ENCODE measurements around the gene RASSF8.

The RASSF8 gene

DNA sequence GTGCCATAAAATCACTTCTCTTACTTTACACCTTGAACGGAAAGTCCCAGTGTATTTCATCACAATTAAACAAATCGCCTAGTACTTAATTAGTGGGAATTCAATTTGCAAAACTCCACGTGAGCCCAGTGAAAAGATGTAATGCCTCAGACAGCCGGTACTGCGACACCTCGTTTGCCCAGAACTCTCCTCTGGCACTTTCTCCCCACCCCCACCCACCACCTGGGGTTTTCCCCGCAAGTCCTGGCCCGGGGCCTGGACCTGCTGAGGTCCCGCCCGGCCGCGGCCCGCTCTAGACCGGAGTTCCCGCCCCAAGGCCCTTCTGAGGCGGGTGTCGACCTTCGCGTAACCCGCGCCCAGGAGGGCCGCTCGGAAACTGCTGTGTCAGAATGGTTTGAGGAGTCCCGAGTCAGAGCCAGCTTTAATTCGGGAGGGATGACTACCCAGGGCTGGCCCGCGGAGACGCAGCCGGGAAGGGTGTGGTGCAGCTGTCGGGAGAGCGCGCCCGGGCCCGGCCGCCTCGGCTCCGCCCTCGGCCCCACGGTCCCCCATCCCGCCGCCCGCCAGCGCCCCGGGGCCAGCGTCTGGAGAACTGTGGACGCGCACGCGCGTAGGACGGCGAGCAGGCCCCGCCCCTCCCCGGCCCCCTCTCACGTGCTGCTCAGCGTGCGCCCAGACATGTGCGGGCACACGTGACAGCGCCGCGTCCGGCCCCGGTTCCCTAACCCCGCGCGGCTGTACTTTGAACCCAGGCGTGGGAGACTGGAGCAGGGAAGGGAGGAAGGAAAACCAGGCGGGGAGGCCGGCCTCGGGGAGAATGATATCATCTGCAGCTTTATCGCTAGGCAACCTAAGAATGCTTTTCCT is 155.6 kb downstream of the RASSF8 start:
- peak; percentile 41 for DNase-seq

DNA sequence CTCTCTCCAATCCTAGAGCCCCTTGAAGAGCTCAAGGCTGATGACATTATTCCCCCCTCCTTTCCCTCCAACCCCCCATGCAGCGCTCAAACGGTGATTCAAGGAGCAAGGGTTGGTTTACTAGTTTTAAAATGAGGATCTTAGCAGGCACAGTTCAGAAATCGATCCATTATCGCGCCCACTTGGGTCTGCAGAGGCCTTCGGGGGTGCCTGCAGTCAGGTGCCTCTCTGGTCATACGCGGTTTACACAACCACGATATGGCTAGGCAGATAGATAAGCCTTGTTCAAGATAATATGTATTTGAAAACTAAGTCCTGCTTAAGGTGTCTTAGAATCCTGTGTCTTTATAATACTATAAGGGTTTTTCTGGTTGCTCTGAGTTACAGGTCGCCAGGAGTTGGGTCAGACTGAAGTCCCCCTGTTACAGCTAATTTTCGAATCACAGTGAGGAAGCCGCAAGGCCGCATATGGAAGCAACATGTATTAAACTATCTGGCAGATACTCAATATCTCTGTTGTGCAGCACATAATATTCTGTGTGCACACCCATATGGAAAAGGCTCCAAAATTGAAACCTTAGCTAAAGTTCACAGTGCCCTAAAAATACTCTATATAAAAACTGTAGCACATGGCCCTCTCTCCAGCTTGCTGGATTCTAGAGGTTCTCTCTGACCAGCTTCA is 156.4 kb downstream of the RASSF8 start:
- DNase-seq = no peak

DNA sequence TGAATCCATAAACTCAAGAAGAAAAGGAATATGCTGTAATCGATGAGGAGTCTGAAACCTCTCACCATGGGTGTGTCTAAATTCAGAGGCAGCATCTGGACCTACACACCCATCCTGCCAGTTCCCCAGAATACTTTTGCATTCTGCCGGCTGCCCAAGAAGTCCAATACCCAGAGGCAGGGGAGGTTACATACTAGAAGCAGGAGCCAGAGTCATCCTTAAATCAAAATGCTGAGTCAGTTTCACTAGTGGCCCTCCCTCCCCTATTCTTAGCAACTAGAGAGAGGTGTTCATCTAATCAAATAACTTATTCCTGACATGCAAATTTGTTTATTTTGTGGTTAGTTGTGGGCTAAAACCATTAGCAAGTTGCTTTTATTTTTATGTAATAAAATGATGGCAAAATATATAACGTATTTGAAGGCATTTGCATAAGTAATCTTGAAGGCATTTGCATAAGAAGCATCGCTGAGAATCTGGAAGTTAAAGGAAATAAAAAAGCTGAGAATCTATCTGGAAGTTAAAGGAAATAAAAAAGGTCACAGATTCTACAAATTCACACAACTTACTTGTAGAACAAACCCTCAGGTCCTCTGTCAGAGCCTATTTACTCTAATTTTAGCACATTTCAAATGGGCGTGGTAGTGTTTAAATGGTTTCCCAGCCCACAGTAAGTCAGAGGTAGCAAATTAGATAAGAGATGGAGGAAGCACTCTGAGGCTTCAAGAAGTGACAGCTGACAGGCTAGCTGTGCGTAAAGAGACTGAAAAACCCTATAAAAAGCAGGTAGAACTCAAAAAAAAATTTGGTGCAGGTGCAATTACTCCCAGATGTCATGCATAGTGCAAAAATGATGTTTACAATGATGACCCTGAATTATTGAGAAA is 158.6 kb downstream of the RASSF8 start:
- no peak for DNase-seq

DNA sequence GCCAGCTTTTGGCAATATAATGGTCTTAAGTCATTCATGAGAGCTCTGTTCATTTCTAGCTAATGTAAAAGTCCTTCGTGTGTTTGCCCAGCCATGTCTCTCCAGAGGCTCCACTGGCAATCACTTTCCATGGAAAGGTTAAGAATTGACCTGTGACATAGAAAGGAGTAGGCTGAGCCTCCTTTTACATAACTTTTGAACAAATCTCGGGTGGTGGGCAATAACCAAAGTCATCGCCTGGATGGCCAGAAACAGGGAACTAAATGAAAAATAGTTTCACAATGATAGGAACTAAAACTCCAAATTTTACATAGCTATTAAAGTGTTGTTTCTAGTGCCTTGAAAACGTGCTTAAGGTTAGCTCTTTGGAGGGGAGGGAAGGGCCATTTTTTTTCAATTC is 159.8 kb downstream of the RASSF8 start:
- no peak for DNase-seq

DNA sequence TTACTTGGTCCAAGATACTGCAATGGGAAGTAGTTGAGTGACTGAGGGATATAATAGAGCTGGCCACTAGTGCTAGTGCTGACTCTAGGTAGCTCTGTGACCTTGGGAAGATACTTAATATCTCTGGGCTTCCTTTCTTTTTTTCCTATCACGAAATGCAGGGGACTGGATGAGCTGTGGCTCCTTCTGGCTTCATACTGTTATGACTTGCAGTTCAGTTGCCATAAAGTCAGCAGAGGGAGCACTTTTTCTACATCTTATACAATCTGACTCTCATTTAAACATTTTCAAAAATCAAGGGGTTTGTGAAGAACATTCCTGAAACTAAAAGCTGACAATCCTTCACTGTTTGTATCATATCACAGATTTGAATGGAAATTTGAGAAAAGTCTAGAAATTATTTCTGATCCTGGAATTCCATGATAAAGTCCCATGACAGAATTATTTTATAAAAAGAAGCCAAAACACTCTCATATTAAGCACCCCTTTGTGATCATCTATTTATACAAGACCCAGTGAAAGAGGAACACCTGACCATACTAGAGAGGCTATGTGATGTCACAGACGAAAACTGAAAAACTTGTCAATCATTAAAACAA is 161.0 kb downstream of the RASSF8 start:
- DNase-seq = no peak

DNA sequence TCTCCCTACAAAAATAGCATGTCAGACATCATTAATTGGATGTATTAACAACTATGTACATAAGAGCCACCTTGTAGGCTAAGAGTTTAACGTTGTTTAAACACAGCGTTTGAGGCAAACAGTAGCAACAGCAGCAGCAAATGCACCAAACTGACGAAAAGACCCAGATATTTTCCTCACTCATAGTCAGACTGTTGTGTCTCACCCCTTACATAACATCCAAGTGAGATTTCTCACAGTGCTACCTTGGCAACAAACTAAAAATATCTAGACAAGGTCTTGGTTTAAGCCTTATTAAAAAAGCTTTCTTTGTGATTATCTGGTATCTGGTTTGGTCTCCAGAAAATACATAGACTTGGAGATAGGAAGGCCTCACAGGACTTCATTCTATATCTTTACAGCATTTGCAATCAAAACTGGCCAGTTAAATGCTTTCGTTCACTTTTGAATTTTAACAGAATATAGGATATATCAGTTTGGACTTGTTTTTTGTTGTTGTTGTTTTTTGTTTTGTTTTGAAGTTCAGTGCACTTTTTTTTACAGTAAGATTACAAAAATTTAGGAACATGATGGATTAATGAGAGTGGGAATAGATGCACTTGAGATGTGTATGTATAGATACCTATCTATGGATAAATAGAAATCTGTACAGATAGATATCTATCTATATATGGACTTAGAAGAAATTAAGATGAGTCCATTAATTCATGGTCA is 162.2 kb downstream of the RASSF8 start:
- DNase-seq = no peak

DNA sequence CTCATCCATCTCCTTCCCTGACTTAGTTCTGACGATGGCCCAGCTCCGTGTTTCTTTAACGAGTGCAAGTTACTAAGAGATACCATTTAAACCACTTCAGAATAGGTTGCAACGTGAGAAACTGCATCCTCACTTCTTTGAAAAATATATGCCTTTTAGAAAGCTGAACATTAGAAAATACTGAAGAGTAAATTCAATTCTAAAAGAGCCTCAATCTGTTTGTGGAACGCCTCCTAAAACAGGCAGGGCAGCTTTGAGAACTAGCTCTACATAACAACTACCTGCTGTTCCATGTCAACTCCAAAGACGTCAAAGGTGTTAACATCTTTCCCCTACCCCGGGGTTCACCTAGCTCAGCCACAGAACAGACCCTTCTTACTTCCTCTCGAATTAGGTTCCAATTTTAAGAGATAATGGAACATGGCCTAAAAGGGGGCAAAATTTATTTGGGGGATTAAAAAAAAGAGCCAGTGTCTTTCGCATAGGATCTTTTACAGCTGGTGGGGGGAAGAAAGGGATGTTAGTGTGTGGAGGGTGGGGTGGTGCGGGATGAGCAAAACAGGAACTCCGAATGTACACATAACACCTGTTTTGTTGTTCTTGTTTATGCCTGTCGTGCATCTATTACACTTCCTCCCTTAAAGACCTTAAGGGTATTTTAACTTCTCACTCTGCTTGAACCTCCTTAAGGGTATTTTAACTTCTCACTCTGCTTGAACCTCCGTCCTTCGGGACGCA is 163.0 kb downstream of the RASSF8 start:
- DNase-seq = no peak

DNA sequence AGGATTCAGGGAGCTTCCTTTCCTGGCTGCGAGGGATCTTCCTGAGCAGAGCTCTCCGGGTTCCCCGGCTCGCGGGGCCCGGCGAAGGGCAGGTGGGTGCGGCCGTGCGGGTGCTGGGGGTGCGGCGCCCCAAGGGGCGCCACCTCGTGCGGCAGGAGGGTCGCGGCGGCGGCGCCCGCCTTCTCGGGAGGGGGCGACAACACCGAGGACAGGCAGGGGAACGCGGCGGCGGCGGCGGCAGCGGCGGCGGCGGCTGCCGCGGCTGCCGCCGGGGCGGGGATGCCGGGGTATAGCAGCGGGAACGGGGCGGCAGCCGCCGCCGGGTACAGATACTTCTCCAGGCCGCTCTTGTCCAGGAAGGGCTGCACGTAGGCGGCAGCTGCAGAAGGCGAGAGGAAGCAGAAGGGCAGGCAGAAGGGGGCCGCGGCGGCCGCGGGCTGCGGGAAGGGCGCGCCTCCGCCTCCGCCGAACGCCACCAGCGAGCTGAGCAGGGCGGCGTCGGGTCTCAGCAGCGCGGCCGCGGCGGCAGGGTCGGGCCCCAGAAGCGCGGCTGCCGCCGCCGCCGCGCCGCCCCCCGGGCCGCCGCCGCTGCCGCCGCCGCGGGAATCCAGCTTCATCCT is 163.7 kb downstream of the RASSF8 start:
- DNase-seq = no peak

DNA sequence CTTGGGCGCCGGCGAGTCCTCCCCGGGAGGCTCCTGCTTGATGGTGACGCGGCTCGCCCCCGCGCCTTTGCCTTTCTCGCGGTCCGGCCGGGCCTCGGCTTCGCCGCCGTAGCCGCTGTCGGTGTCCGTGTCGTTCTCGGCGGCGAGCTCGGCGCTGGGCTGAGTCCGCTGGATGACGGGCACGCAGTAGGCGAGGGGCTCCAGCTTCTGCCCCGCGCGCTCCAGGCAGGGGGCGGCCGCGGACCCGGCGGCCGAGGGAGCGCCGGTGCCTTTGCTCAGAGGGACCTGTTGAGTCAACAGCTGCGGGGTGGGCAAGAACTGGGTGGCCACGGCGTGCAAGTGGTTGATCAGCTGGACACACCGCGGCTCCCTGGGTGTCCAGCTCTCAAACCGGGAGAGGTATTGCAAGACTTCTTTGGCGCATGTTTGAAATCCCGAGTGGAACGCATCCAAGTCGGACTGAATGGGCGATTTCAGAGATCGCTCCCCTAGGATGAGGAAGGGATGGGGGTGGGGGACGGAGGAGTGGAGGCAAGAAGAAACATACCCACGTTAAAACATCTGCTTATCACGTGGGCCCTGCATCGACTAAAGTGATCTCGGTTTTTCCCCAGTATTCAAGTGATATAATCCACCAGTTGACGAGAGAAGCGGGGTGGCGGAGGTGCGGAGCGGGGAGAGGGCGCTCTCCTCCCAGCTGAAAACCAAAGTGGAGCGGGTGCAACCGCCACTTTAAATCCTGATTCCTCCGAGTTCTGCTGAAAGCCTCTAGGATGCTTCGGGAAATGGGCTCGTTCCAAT is 164.4 kb downstream of the RASSF8 start:
- no peak for DNase-seq

DNA sequence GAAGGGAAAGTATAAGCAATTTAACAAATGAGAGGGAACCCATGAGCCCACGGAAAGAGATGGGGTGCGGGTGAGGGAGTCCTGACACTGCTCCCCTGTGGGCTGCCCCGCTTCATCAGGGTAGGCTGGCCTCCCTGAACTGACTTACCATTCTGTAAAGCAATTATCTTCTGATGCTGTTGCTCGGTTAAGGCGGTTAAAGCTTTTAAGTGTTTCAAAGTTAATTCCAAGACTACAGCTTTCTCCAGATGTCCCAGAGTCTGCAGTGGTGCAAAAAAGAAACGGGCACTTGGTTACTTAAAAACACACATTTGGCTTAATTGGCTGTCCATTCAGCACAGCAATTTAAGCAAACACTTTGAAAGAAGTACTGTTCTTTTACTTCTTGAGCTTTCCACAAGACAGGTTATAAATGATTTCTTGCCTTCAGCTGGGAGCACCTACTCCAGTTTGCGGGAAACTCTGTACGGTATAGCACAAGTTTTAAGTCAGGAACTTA is 165.0 kb downstream of the RASSF8 start:
- no peak for DNase-seq

DNA sequence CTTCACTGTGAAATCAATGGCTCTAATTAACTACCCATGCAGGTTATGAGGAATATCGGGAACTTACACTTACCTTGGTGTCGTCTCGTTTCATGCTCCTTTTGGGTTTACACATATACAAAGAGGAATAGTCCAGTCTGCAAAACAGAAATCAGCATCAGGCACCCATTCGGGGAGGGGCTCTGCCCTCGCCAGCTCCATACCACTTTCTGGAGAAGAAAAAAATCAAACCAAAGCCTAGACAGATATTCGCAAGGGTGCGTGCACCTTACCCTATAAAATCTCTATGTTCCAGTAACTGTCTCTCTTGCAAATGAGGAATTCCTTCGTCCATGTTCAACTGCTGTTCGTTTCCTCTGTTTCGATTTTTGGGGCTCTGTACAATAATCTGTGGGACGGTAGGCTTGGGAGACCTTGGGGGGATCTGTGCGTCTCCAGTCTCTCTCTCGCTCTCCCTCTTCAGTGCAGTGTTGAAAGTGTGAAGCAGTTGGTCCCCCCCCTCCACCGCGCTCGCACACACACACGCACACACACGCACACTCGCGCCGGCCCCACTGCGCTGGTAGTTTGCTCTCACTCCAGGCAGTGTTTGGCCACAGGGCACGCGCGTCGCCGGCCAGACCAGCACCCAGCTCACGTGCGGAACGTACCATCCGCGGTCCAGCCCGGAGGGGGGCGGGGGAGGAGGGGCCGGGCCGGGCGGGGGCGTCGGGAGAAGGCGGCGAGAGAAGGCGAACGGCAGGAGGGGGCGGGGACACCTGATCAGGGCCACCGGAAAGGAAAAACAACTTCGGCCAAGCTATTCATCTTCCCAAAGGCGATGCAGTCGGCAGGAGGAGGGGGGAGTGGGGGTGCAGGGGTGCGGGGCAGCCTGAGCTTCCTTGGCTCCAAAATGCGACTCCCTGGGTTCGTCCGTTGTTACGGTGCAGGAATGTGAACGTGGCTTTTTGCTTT is 166.2 kb downstream of the RASSF8 start, which contains the start of gene BHLHE41:
Gene BHLHE41 (minus strand): TSS at position 592 of the 954 bp plus-strand sequence. CDS start 258 bp downstream, at position 334.
- no peak for DNase-seq

DNA sequence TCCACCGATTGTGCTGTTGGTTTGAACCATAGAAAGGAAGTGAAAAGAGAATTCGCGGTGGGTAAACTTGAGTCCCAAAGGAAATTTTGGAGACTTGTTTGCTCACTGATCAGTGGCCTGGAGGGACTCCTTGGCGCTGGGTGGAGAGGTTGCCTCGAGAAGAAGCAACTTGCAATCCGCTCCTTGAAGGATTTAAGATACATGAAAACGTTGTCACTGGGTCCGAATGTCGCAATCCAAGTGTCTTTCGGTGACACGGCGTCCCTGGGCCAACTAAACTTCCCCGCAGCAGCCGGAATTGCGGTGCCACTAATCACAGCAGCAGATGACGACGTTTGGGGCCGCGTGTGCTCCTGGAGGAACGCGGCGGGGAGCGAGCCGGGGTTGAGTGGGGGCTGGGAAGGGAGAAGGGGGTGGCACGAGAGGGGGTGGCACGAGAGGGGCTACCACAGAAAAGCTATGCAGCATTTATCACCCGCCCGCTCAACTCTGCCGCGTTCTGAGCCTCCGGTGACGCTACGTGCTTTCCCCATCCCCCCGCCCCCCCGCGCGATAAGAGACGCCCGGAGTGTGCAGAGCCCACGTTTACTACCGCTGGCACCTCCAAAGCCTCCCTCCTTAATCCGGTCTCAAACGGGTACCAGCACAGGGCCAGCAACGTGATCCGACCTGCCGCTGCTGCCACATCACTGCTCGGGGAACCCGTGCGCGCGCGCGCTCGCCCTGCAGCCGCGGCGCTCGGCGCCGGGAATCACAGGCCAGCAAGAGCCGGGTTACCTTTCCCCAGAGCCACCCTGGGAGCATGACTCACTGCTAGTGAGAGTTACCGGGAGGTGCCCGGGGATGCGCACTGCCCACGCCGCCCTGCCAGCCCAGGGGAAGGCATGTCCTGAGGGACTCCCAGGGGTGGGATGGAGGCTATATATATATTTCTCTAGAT is 167.2 kb downstream of the RASSF8 start:
- no peak for DNase-seq

DNA sequence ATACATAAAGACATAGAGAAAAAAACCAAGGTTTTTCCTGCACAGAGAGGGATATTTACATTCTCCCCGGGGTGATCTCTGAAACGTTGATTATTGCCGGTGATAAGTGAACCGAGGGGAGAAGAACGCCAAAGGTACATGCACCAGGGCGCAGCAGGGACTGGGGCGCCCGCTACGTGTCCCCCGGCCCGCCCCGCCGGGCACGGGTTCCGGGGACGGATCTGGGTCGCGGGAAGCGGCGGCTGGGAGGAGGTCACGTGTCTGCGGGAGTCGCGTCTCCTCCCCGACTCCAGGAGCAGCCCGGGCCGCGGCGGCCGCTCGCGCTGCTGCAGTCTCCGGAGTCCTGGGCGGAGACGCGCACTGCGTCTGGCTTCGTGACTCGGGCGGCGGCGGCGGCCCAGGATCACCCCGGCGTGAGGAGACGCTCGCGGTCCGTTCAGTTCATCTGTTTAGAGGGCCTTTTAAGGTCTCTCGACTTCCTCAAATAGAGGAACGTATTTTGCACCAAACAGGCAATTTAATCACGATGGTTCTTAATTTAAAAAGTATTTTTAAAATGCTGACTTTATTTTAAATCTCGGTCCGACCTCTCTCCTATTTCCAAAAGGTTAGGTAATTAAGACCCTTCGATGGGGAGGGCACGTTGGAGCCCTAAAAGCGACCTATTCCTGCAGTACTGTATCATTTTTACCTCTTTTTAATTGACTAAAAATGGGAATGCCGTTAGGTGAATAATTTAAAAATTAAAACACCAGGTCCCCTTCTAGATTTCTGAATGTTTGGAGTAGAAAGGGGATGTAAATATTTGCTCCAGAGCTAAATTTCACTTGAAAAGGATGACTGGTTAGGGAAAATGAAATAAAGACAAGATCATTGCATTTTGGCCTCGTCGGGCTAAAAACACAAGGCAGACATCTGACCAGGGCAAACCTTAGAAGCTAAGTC is 168.1 kb downstream of the RASSF8 start:
- no peak for DNase-seq

DNA sequence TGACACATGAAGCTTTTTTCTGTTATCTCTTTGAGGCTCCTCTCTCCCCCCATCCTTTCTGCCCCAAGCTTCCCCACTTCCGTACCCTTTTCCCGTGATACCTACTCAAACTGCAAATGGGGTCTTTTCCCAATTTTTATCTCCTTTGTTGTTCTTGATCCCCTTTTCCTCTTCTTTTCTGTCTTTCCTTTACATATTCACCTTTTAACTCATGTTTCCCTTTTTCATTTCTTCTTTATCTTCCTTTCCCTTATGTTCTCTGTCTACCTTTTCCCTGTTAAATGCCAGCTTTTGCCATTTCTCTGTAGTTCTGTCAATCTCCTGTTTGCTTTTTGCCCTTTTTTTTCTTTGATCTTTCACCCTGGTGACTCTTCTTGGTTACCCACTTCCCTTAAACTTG is 168.9 kb downstream of the RASSF8 start:
- DNase-seq = no peak

DNA sequence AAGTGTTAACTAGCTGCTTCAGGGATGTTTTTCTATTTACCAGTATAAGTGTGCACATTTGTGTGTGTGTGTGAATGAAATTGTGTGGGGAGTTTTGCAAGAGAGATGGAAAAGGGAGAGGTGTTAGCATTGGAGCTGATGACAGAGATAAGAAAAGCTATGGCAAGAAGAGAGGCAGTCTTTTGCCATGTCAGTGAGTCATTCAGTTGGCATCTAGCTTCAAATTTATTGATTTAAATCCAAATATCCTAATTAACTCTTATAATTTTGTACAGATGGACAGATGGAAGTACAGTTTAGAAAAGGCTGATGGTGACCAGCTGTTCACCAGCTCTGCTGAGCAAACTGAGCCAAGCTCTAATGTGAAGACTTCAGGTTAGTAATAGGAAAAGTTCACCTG is 169.7 kb downstream of the RASSF8 start:
- DNase-seq = no peak

All from T-helper 9 cell (primary cell).